Measurements from ENCODE around the gene VPS37C.
A peak's percentile ranks its signal among the peaks of the same experiment; 100 is the strongest.
"Not testable (repeated sequence)": the region's sequence is repeated elsewhere in the genome, so short reads cannot be mapped to it uniquely, and the experiment has no call there.

The VPS37C gene

GRCh38 chr11:61168042-61168688 is 6.9 kb upstream of the VPS37C start:
- no peaks in the 10 kb centered on the region for H3K36me3 Mint-ChIP-seq
- peak overlapping the region; percentile 8 for H3K4me3 Mint-ChIP-seq
- H3K9me3 Mint-ChIP-seq, result peaks cover 2% of the 10 kb centered on the region
- no peak for ATAC-seq (ENCODE audit: low read depth)
- H3K27me3 Mint-ChIP-seq, result no peaks in the 10 kb centered on the region
- peaks cover 38% of the 10 kb centered on the region for H3K4me1 Mint-ChIP-seq
- no peak for DNase-seq (ENCODE audit: low spot score in 2 of 2)
- no peak overlapping the region for H3K27ac Mint-ChIP-seq

- H3K27ac Mint-ChIP-seq; H3K27me3 Mint-ChIP-seq; H3K36me3 Mint-ChIP-seq; H3K9me3 Mint-ChIP-seq; DNase-seq (ENCODE audit: low spot score in 2 of 2); ATAC-seq (ENCODE audit: low read depth): not testable (repeated sequence)
- peaks cover 42% of the 10 kb centered on the region for H3K4me1 Mint-ChIP-seq
- H3K4me3 Mint-ChIP-seq, result peak overlapping the region; percentile 11
Measured at GRCh38 chr11:61166331-61166730, 5.1 kb upstream of the VPS37C start.

- H3K27me3 Mint-ChIP-seq, result not testable (repeated sequence)
Measured at GRCh38 chr11:61165785-61166184, 4.6 kb upstream of the VPS37C start.

GRCh38 chr11:61164606-61165424 is 3.6 kb upstream of the VPS37C start:
- DNase-seq (ENCODE audit: low spot score in 2 of 2) (no peak), ATAC-seq (ENCODE audit: low read depth) (no peak)
- no peaks in the 10 kb centered on the region for H3K36me3 Mint-ChIP-seq
- H3K4me3 Mint-ChIP-seq, result peak overlapping the region; percentile 49
- H3K9me3 Mint-ChIP-seq, result no peaks in the 10 kb centered on the region
- H3K27me3 Mint-ChIP-seq, result no peaks in the 10 kb centered on the region
- H3K4me1 Mint-ChIP-seq, result peaks cover 50% of the 10 kb centered on the region
- H3K27ac Mint-ChIP-seq, result peak overlapping the region; percentile 97

More at GRCh38 chr11:61165785-61166184, 4.6 kb upstream of the VPS37C start:
- Mint-ChIP-seq H3K27ac (peak overlapping the region; percentile 97), H3K4me1 (peaks cover 44% of the 10 kb centered on the region)
- not testable (repeated sequence) for H3K9me3 Mint-ChIP-seq; DNase-seq (ENCODE audit: low spot score in 2 of 2); H3K36me3 Mint-ChIP-seq; ATAC-seq (ENCODE audit: low read depth); H3K4me3 Mint-ChIP-seq

- peak; percentile 20 for ATAC-seq (ENCODE audit: low read depth)
- Mint-ChIP-seq H3K4me1 (peaks cover 50% of the 10 kb centered on the region), H3K27me3 (no peaks in the 10 kb centered on the region), H3K36me3 (no peaks in the 10 kb centered on the region), H3K27ac (peak overlapping the region; percentile 97), H3K9me3 (no peaks in the 10 kb centered on the region), H3K4me3 (peak overlapping the region; percentile 49)
- peak in 1 of 2 donors; percentile 26 for DNase-seq (ENCODE audit: low spot score in 2 of 2)
Measured at GRCh38 chr11:61163714-61164605, 2.7 kb upstream of the VPS37C start.

- ATAC-seq (ENCODE audit: low read depth), result no peak
- Mint-ChIP-seq H3K27me3 (no peaks in the 10 kb centered on the region), H3K27ac (peak overlapping the region; percentile 97), H3K9me3 (no peaks in the 10 kb centered on the region), H3K4me3 (no peak overlapping the region), H3K4me1 (peaks cover 50% of the 10 kb centered on the region), H3K36me3 (peaks cover under 1% of the 10 kb centered on the region)
- no peak for DNase-seq (ENCODE audit: low spot score in 2 of 2)
Measured at GRCh38 chr11:61163021-61163420, 1.8 kb upstream of the VPS37C start.

GRCh38 chr11:61162092-61162941 is 1.1 kb upstream of the VPS37C start:
- Mint-ChIP-seq H3K27me3 (no peaks in the 10 kb centered on the region), H3K27ac (peak overlapping the region; percentile 97), H3K9me3 (no peaks in the 10 kb centered on the region), H3K4me3 (peak overlapping the region; percentile 88), H3K36me3 (peaks cover 5% of the 10 kb centered on the region), H3K4me1 (peaks cover 51% of the 10 kb centered on the region)
- ATAC-seq (ENCODE audit: low read depth), result peak; percentile 2
- peak in 1 of 2 donors; percentile 28 for DNase-seq (ENCODE audit: low spot score in 2 of 2)

GRCh38 chr11:61160487-61161189 is 588 bp downstream of the VPS37C start:
- peaks cover 54% of the 10 kb centered on the region for H3K4me1 Mint-ChIP-seq
- no peak for DNase-seq (ENCODE audit: low spot score in 2 of 2)
- no peaks in the 10 kb centered on the region for H3K27me3 Mint-ChIP-seq
- no peak for ATAC-seq (ENCODE audit: low read depth)
- H3K27ac Mint-ChIP-seq, result peak overlapping the region; percentile 97
- H3K9me3 Mint-ChIP-seq, result peaks cover 2% of the 10 kb centered on the region
- H3K36me3 Mint-ChIP-seq, result peaks cover 12% of the 10 kb centered on the region
- peak overlapping the region; percentile 90 for H3K4me3 Mint-ChIP-seq

GRCh38 chr11:61158691-61159381 is 2.4 kb downstream of the VPS37C start:
- peaks cover 8% of the 10 kb centered on the region for H3K9me3 Mint-ChIP-seq
- peaks cover 44% of the 10 kb centered on the region for H3K4me1 Mint-ChIP-seq
- H3K27ac Mint-ChIP-seq, result peak overlapping the region; percentile 78
- ATAC-seq (ENCODE audit: low read depth) (no peak), DNase-seq (ENCODE audit: low spot score in 2 of 2) (no peak)
- H3K27me3 Mint-ChIP-seq, result no peaks in the 10 kb centered on the region
- H3K4me3 Mint-ChIP-seq, result no peak overlapping the region
- peaks cover 22% of the 10 kb centered on the region for H3K36me3 Mint-ChIP-seq

GRCh38 chr11:61157743-61158142 is 3.5 kb downstream of the VPS37C start:
- no peaks in the 10 kb centered on the region for H3K27me3 Mint-ChIP-seq
- ATAC-seq (ENCODE audit: low read depth), result no peak
- DNase-seq (ENCODE audit: low spot score in 2 of 2), result no peak
- H3K27ac Mint-ChIP-seq, result peak overlapping the region; percentile 83
- peaks cover 8% of the 10 kb centered on the region for H3K9me3 Mint-ChIP-seq
- no peak overlapping the region for H3K4me3 Mint-ChIP-seq
- H3K36me3 Mint-ChIP-seq, result peaks cover 22% of the 10 kb centered on the region
- peaks cover 41% of the 10 kb centered on the region for H3K4me1 Mint-ChIP-seq

- peaks cover 29% of the 10 kb centered on the region for H3K4me1 Mint-ChIP-seq
- ATAC-seq (ENCODE audit: low read depth) (no peak), DNase-seq (ENCODE audit: low spot score in 2 of 2) (no peak)
- peaks cover 22% of the 10 kb centered on the region for H3K36me3 Mint-ChIP-seq
- no peak overlapping the region for H3K27ac Mint-ChIP-seq
- peaks cover 8% of the 10 kb centered on the region for H3K9me3 Mint-ChIP-seq
- H3K27me3 Mint-ChIP-seq, result no peaks in the 10 kb centered on the region
- H3K4me3 Mint-ChIP-seq, result no peak overlapping the region
Measured at GRCh38 chr11:61155741-61156140, 5.5 kb downstream of the VPS37C start.

GRCh38 chr11:61155312-61155711 is 5.9 kb downstream of the VPS37C start:
- Mint-ChIP-seq H3K4me3 (no peak overlapping the region), H3K36me3 (peaks cover 22% of the 10 kb centered on the region), H3K4me1 (peaks cover 24% of the 10 kb centered on the region), H3K27ac (no peak overlapping the region), H3K27me3 (no peaks in the 10 kb centered on the region), H3K9me3 (peaks cover 8% of the 10 kb centered on the region)
- DNase-seq (ENCODE audit: low spot score in 2 of 2) (no peak), ATAC-seq (ENCODE audit: low read depth) (no peak)
